ENCODE data around the gene SLC27A5. TPM values are rescaled to one million over a fixed set of nuclear protein-coding genes. Genes with fewer than 3 reads are reported as not detected.
"Not testable (repeated sequence)": the region's sequence is repeated elsewhere in the genome, so short reads cannot be mapped to it uniquely, and the experiment has no call there.

The SLC27A5 gene
- polyA plus RNA-seq, 4 donors = 2.2 to 17.0 (median 6.1) TPM

DNA sequence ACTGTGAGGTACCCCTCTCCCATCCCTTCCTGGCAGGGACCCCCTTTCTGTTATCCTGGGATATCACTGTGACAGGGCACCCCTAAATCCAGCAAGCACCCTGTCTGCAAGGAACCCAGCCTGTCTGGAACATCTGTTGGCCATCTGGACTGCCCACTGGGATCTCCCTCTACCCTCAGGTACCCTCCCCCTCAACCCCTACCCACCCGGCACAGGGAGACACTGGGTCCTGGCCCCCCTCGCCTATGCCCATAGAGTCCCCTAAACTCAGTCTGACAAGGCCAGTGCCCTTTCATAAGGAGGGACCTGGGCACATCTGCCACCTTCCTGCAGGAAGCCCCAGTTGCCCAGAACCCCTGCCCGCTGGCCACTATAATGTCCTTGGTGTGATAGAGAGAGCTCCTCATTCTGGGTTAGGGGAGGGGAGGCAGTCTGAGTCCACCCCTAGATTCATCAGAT lies 2.8 kb upstream of the SLC27A5 start:
- H3K27ac ChIP-seq (ENCODE audit: low read depth in 1 of 3, low read length in 2 of 3) = peak overlapping the region in 1 of 3 donors; percentile 61
- peaks cover 9 to 52% (median 10%) of the 10 kb centered on the region in 3 donors for H3K4me1 ChIP-seq (ENCODE audit: control insufficient read depth in 3 of 3, insufficient read depth in 2 of 3, low read depth in 1 of 3, low read length in 2 of 3)
- no peak for FAIRE-seq

GRCh38 chr19:58513694-58514563 lies 2.1 kb upstream of the SLC27A5 start:
- H3K4me1 ChIP-seq (ENCODE audit: control insufficient read depth in 3 of 3, insufficient read depth in 2 of 3, low read depth in 1 of 3, low read length in 2 of 3) = peaks cover 9 to 52% (median 10%) of the 10 kb centered on the region in 3 donors
- peak overlapping the region in 2 of 3 donors; percentile 23 to 37 for H3K4me3 ChIP-seq (ENCODE audit: low read depth in 1 of 3, low read length in 3 of 3)
- H3K36me3 ChIP-seq (ENCODE audit: control insufficient read depth in 3 of 3, insufficient read depth in 2 of 3, low read depth in 1 of 3, low read length in 3 of 3) = peaks cover 5 to 56% (median 6%) of the 10 kb centered on the region in 3 donors
- peak overlapping the region; percentile 15 to 86 (median 75) for H3K27ac ChIP-seq (ENCODE audit: low read depth in 1 of 3, low read length in 2 of 3)
- DNase-seq = peak; percentile 88 to 98
- FAIRE-seq = no peak
- WGBS, 3 donors = 5 to 9% (median 9%) methylated on average over 31 to 66 of the region's 66 CpGs
- no peaks in the 10 kb centered on the region for H3K27me3 ChIP-seq (ENCODE audit: control insufficient read depth in 3 of 3, insufficient read depth in 3 of 3, low read length in 3 of 3)
- no peaks in the 10 kb centered on the region for H3K9me3 ChIP-seq (ENCODE audit: control insufficient read depth in 2 of 2, insufficient read depth in 1 of 2, low read depth in 1 of 2, low read length in 1 of 2)

More for the DNA sequence above, 2.8 kb upstream of the SLC27A5 start:
- Histone ChIP-seq H3K4me3 (ENCODE audit: low read depth in 1 of 3, low read length in 3 of 3) (peak overlapping the region in 2 of 3 donors; percentile 23 to 37), H3K27me3 (ENCODE audit: control insufficient read depth in 3 of 3, insufficient read depth in 3 of 3, low read length in 3 of 3) (no peaks in the 10 kb centered on the region), H3K9me3 (ENCODE audit: control insufficient read depth in 2 of 2, insufficient read depth in 1 of 2, low read depth in 1 of 2, low read length in 1 of 2) (no peaks in the 10 kb centered on the region), H3K36me3 (ENCODE audit: control insufficient read depth in 3 of 3, insufficient read depth in 2 of 3, low read depth in 1 of 3, low read length in 3 of 3) (peaks cover 5 to 56% (median 6%) of the 10 kb centered on the region in 3 donors)
- DNase-seq = no peak
- 49 to 70% (median 66%) methylated on average over 3 of the region's 3 CpGs for WGBS, 3 donors

- H3K36me3 ChIP-seq (ENCODE audit: control insufficient read depth in 3 of 3, insufficient read depth in 2 of 3, low read depth in 1 of 3, low read length in 3 of 3) = peaks cover 5 to 55% (median 6%) of the 10 kb centered on the region in 3 donors
- 70 to 76% (median 71%) methylated on average over 10 of the region's 10 CpGs for WGBS, 3 donors
- peaks cover 4 to 50% (median 10%) of the 10 kb centered on the region in 3 donors for H3K4me1 ChIP-seq (ENCODE audit: control insufficient read depth in 3 of 3, insufficient read depth in 2 of 3, low read depth in 1 of 3, low read length in 2 of 3)
- no peak for FAIRE-seq
- H3K9me3 ChIP-seq (ENCODE audit: control insufficient read depth in 2 of 2, insufficient read depth in 1 of 2, low read depth in 1 of 2, low read length in 1 of 2) = peaks cover 0 to 3% of the 10 kb centered on the region in 2 donors
- H3K27ac ChIP-seq (ENCODE audit: low read depth in 1 of 3, low read length in 2 of 3) = peak overlapping the region; percentile 15 to 86 (median 75)
- no peak for DNase-seq
- no peaks in the 10 kb centered on the region for H3K27me3 ChIP-seq (ENCODE audit: control insufficient read depth in 3 of 3, insufficient read depth in 3 of 3, low read length in 3 of 3)
- H3K4me3 ChIP-seq (ENCODE audit: low read depth in 1 of 3, low read length in 3 of 3) = peak overlapping the region in 1 of 3 donors; percentile 24
Observed at GRCh38 chr19:58513213-58513693, 1.5 kb upstream of the SLC27A5 start.

GRCh38 chr19:58510084-58510862 lies 1.5 kb downstream of the SLC27A5 start:
- 82 to 90% (median 89%) methylated on average over 8 of the region's 8 CpGs for WGBS, 3 donors
- Histone ChIP-seq H3K36me3 (ENCODE audit: control insufficient read depth in 3 of 3, insufficient read depth in 2 of 3, low read depth in 1 of 3, low read length in 3 of 3) (peaks cover 0 to 26% (median 0%) of the 10 kb centered on the region in 3 donors), H3K9me3 (ENCODE audit: control insufficient read depth in 2 of 2, insufficient read depth in 1 of 2, low read depth in 1 of 2, low read length in 1 of 2) (peaks cover 0 to 17% of the 10 kb centered on the region in 2 donors), H3K27ac (ENCODE audit: low read depth in 1 of 3, low read length in 2 of 3) (no peak overlapping the region), H3K27me3 (ENCODE audit: control insufficient read depth in 3 of 3, insufficient read depth in 3 of 3, low read length in 3 of 3) (no peaks in the 10 kb centered on the region), H3K4me3 (ENCODE audit: low read depth in 1 of 3, low read length in 3 of 3) (no peak overlapping the region), H3K4me1 (ENCODE audit: control insufficient read depth in 3 of 3, insufficient read depth in 2 of 3, low read depth in 1 of 3, low read length in 2 of 3) (peaks cover 4 to 34% (median 4%) of the 10 kb centered on the region in 3 donors)
- FAIRE-seq = no peak
- no peak for DNase-seq

GRCh38 chr19:58509731-58510083 lies 2.1 kb downstream of the SLC27A5 start:
- WGBS, 3 donors = 86 to 91% (median 91%) methylated on average over 11 of the region's 11 CpGs
- H3K27ac ChIP-seq (ENCODE audit: low read depth in 1 of 3, low read length in 2 of 3) = no peak overlapping the region

DNA sequence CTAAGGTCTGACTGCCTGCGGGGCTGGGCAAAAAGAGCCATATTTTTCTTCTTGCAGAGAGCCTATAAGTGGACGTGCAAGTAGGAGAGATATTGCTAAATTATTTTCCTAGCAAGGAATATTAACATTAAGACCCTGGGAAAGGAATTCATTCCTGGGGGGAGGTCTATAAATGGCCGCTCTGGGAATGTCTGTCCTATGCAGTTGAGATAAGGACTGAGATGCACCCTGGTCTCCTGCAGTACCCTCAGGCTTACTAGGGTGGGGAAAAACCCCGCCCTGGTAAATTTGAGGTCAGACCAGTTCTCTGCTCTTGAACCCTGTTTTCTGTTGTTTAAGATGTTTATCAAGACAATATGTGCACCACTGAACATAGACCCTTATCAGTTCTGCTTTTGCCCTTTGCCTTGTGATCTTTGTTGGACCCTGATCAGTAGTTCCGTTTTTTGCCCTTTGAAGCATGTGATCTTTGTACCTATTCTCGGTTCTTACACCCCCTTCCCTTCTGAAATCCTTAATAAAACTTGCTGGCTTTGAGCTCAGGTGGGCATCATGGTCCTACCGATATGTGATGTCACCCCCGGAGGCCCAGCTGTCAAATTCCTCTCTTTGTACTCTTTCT lies 4.1 kb downstream of the SLC27A5 start:
- H3K4me3 ChIP-seq (ENCODE audit: low read depth in 1 of 3, low read length in 3 of 3); H3K36me3 ChIP-seq (ENCODE audit: control insufficient read depth in 3 of 3, insufficient read depth in 2 of 3, low read depth in 1 of 3, low read length in 3 of 3); DNase-seq; FAIRE-seq; H3K27ac ChIP-seq (ENCODE audit: low read depth in 1 of 3, low read length in 2 of 3); H3K27me3 ChIP-seq (ENCODE audit: control insufficient read depth in 3 of 3, insufficient read depth in 3 of 3, low read length in 3 of 3): not testable (repeated sequence)
- Histone ChIP-seq H3K4me1 (ENCODE audit: control insufficient read depth in 3 of 3, insufficient read depth in 2 of 3, low read depth in 1 of 3, low read length in 2 of 3) (peaks cover 0 to 16% (median 0%) of the 10 kb centered on the region in 3 donors), H3K9me3 (ENCODE audit: control insufficient read depth in 2 of 2, insufficient read depth in 1 of 2, low read depth in 1 of 2, low read length in 1 of 2) (peaks cover 0 to 17% of the 10 kb centered on the region in 2 donors)
- WGBS, 3 donors = 70 to 74% (median 70%) methylated on average over 7 to 8 of the region's 8 CpGs

More at GRCh38 chr19:58509731-58510083, 2.1 kb downstream of the SLC27A5 start:
- FAIRE-seq (no peak), DNase-seq (no peak)
- peaks cover 0 to 17% of the 10 kb centered on the region in 2 donors for H3K9me3 ChIP-seq (ENCODE audit: control insufficient read depth in 2 of 2, insufficient read depth in 1 of 2, low read depth in 1 of 2, low read length in 1 of 2)
- no peak overlapping the region for H3K4me3 ChIP-seq (ENCODE audit: low read depth in 1 of 3, low read length in 3 of 3)
- H3K36me3 ChIP-seq (ENCODE audit: control insufficient read depth in 3 of 3, insufficient read depth in 2 of 3, low read depth in 1 of 3, low read length in 3 of 3) = peaks cover 0 to 23% (median 0%) of the 10 kb centered on the region in 3 donors
- no peaks in the 10 kb centered on the region for H3K27me3 ChIP-seq (ENCODE audit: control insufficient read depth in 3 of 3, insufficient read depth in 3 of 3, low read length in 3 of 3)
- peaks cover 4 to 32% (median 4%) of the 10 kb centered on the region in 3 donors for H3K4me1 ChIP-seq (ENCODE audit: control insufficient read depth in 3 of 3, insufficient read depth in 2 of 3, low read depth in 1 of 3, low read length in 2 of 3)

DNA sequence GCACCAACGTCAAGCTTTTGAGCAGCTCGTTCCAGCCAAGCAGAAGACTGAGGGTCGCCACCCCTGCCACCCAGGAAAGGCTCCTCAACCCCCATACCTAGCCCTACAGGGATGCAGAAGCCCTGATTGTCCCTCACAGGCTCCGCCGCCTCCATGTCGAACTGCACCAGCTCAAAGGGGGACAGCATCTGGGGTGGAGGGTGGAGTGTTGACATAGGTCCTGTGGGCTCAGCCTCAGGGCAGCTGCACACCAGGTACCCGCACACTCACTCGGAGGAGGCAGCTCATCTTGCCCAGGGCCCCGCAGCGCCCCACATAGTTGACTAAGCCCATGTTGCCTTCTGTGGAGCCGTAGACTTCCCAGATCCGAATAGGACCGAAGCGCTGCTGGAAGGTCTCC lies 11.6 kb downstream of the SLC27A5 start:
- Histone ChIP-seq H3K4me3 (ENCODE audit: low read depth in 1 of 3, low read length in 3 of 3) (peak overlapping the region in 2 of 3 donors; percentile 68 to 86), H3K9me3 (ENCODE audit: control insufficient read depth in 2 of 2, insufficient read depth in 1 of 2, low read depth in 1 of 2, low read length in 1 of 2) (peaks cover 0 to 11% of the 10 kb centered on the region in 2 donors), H3K4me1 (ENCODE audit: control insufficient read depth in 3 of 3, insufficient read depth in 2 of 3, low read depth in 1 of 3, low read length in 2 of 3) (peaks cover 0 to 9% (median 2%) of the 10 kb centered on the region in 3 donors), H3K27me3 (ENCODE audit: control insufficient read depth in 3 of 3, insufficient read depth in 3 of 3, low read length in 3 of 3) (no peaks in the 10 kb centered on the region), H3K27ac (ENCODE audit: low read depth in 1 of 3, low read length in 2 of 3) (no peak overlapping the region), H3K36me3 (ENCODE audit: control insufficient read depth in 3 of 3, insufficient read depth in 2 of 3, low read depth in 1 of 3, low read length in 3 of 3) (no peaks in the 10 kb centered on the region)
- FAIRE-seq (no peak), DNase-seq (no peak)
- WGBS, 3 donors = 93 to 94% (median 94%) methylated on average over 14 of the region's 14 CpGs
